NCI-H146 treated with DMSO at 0.1 percent for 48 hours (cell line): ENCODE measurements around the gene TRAF3.
"Not testable (repeated sequence)": the region's sequence is repeated elsewhere in the genome, so short reads cannot be mapped to it uniquely, and the experiment has no call there.

Experiments
- DNase-seq: peaks from one replicate; lab custom pipeline; 2025; ENCODE audit not compliant: unreplicated experiment; lab: John Stamatoyannopoulos, UW

Gene TRAF3

GRCh38 chr14:102805941-102806340 lies 28.7 kb downstream of the TRAF3 start:
- no peak for DNase-seq

GRCh38 chr14:102806447-102806846 lies 29.2 kb downstream of the TRAF3 start:
- DNase-seq: no peak

DNA sequence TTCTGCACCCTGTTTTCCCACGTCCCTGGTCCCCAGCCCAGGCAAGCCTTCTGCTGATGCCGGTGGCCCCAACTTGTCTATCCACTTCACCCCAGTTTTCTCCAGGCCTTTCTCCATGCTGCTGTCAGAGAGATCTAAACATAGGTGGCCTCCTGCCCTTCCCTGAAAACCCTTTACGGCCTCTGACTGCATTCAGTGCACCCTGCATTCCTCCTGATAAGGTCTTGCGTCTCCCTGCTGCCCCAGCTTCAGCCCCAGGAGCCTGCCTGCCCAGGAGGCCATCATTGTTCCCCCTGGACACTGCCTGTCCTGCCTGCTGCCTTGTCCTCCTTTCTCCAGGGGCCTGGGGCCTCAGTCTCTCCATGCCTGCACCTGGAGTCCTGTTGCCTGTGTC lies 29.8 kb downstream of the TRAF3 start:
- no peak for DNase-seq

DNA sequence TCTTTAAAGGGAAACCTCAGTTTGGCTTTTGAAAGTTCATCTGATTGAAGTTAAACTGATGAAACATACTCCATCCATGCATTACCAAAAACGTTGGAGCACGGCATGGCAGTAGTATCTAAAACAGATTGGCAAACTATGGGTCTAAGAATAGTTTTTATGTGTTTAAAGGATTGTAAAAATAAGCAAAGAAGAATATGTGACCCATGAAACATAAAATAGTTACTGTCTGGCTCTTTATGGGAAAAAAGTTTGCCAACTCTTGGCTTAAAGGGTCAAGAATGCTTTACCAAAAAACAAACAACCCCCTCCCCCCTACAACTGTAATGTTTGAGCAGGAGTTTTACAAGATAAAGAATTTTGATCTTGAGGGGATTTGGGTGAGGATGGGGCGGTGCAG lies 32.6 kb downstream of the TRAF3 start:
- DNase-seq: no peak

DNA sequence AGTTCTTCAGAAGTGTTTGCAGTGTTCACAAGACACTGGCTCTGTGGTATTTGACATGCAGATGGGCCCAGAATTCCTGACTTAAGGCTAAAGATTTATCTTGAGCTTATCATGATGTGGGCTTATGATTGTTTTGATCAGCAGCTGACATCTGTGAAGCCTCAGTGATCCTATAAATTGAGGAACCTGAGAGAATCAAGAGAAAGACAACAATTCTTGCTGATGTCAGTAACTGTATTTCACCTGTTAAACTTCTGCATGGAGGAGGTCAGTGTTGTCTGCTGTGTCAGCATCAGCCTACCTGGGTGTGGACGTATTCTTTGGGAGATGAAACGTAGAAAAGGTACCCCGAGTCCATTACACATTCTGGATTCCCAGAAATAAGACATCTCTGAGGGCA lies 33.3 kb downstream of the TRAF3 start:
- DNase-seq: no peak

- peak; percentile 41 for DNase-seq
Measured at GRCh38 chr14:102811254-102811963, 34.2 kb downstream of the TRAF3 start.

GRCh38 chr14:102811971-102812370 lies 34.7 kb downstream of the TRAF3 start:
- no peak for DNase-seq

GRCh38 chr14:102813691-102814090 lies 36.4 kb downstream of the TRAF3 start:
- no peak for DNase-seq

DNA sequence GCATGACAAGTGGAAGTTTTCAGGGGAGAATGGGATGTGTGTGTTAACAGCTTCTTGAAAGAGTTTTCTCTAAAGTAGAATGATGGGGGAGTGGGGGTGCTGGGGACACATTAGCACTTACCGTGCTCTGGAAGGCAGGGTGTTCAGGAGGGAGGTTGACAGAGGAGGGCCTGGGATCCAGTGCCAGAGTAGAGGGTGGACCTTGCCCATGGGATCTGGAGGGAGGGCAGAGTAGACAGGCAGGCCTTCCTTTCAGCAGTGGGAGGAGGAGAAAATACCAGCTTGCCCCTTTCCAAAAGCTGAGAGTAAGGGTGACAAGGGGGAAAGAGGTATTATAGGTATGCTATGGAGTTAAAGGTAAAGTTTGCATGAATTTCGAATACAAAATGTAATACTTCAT lies 40.1 kb downstream of the TRAF3 start:
- DNase-seq: no peak

GRCh38 chr14:102817942-102818940 lies 41.0 kb downstream of the TRAF3 start:
- DNase-seq: no peak

- peak; percentile 84 for DNase-seq
Measured at GRCh38 chr14:102819176-102819628, 42.0 kb downstream of the TRAF3 start.

- DNase-seq: no peak
Measured at GRCh38 chr14:102819747-102820330, 42.6 kb downstream of the TRAF3 start.

DNA sequence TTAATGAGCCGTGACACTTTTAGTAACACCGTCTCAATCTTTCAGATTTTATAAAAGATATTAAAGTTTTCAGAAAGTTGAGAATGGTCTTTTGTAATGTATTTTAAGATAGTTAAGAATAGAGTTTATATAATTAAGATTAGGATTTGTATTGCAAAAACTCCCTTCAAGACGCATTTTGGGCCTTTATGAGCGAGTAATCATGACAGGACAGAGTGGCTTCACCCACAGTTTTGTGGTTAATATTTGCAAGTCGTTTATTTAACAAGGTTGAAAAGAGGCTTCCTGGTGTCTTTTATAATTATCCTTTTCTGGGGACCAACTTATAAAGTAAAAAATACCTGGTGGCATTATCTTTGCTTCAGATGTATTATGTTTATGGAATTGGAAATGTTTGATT lies 44.0 kb downstream of the TRAF3 start:
- DNase-seq: no peak

DNA sequence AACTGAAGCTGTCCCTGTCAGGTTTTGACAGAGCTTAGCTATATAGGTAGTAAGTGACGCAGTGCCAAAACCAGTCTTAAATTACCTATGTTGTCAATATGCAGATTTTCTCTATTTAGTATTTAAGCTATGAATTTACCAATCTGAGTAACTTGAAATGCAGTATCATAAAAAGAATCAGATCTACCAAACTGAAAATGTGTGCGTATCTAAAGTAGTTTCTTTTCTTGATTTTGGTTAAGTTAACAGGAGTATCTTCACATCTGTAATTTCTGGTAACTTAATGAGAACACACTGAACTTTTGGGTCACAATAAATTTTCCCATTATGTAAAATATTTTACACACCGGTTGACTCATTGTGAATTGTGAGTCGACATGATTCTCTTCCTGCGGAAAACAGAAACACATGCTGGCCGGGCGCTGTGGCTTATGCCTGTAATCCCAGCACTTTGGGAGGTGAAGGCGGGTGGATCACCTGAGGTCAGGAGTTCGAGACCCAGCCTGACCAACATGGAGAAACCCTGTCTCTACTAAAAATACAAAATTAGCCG lies 45.1 kb downstream of the TRAF3 start:
- DNase-seq: no peak

GRCh38 chr14:102822887-102823286 lies 45.6 kb downstream of the TRAF3 start:
- DNase-seq: not testable (repeated sequence)

GRCh38 chr14:102823546-102823945 lies 46.3 kb downstream of the TRAF3 start:
- no peak for DNase-seq

- DNase-seq: no peak
Measured at GRCh38 chr14:102824832-102825231, 47.6 kb downstream of the TRAF3 start.

- DNase-seq: no peak
Measured at GRCh38 chr14:102825307-102826095, 48.3 kb downstream of the TRAF3 start.

DNA sequence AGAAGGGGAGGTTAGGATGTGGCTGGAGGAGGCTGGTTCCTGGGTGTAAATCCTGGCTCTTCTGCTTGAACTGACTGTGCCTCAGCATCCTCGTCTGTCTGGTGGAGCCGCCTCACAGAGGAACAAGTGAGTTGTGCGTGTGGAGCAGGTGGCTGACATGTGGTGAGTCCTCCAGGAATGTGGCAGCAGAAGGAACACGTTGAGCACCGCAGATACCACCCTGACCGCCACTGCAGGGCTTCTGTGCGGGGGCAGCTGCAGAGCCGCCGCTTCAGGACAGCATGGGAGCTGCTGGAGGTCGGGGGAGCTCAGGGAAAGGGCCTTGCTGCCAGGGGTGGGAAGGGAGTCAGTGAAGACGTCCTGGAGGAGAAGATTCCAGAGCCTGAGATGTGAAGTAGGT lies 48.9 kb downstream of the TRAF3 start:
- no peak for DNase-seq
